Parathyroid adenoma (tissue), 2 donors: ENCODE data around the gene GPR162.

Experiments used
- H2AFZ ChIP-seq: fragments of 300-600 bp; sonication (generic); one replicate; pipeline ENCODE4 v1.7.0; 2017; ENCODE audit warnings: antibody characterized with exemption, mild to moderate bottlenecking
- H3K27ac ChIP-seq: fragments of 300-600 bp; sonication (generic); one replicate; pipeline ENCODE4 v1.7.0; 2017
- H3K27me3 ChIP-seq: fragments of 300-600 bp; sonication (generic); one replicate; pipeline ENCODE4 v1.7.0; 2017; ENCODE audit warnings: low read length; ENCODE audit not compliant: control insufficient read depth, insufficient read depth
- H3K36me3 ChIP-seq: fragments of 300-600 bp; sonication (generic); one replicate; pipeline ENCODE4 v1.7.0; 2017; ENCODE audit warnings: low read length; ENCODE audit not compliant: control insufficient read depth, insufficient read depth
- H3K4me1 ChIP-seq: fragments of 300-600 bp; sonication (generic); one replicate; pipeline ENCODE4 v1.7.0; 2017; ENCODE audit warnings: control low read depth
- H3K4me2 ChIP-seq: fragments of 300-600 bp; sonication (generic); one replicate; pipeline ENCODE4 v1.7.0; 2017; ENCODE audit warnings: low read length
- H3K4me3 ChIP-seq: fragments of 300-600 bp; sonication (generic); one replicate; pipeline ENCODE4 v1.7.0; 2017; ENCODE audit warnings: low read depth, low read length
- H3K79me2 ChIP-seq: fragments of 300-600 bp; sonication (generic); one replicate; pipeline ENCODE4 v1.7.0; 2017; ENCODE audit warnings: control low read depth
- H3K9ac ChIP-seq: fragments of 300-600 bp; sonication (generic); one replicate; pipeline ENCODE4 v1.7.0; 2017; ENCODE audit warnings: mild to moderate bottlenecking
- H3K9me3 ChIP-seq: fragments of 300-600 bp; sonication (generic); one replicate; pipeline ENCODE4 v1.7.0; 2017; ENCODE audit warnings: low read length; ENCODE audit not compliant: control insufficient read depth
- CTCF ChIP-seq: fragments of 300-600 bp; sonication (generic); IDR thresholded peaks from one replicate; pipeline ENCODE4 v1.7.0; 2017; ENCODE audit warnings: antibody characterized with exemption, mild to moderate bottlenecking
- donor health status: primary hyperparathyroidism.

GPR162 gene

GRCh38 chr12:6826734-6827436 lies 5.3 kb downstream of the GPR162 start:
- Histone ChIP-seq H3K27me3 (no peaks in the 10 kb centered on the region), H3K9ac (no peak overlapping the region), H3K27ac (no peak overlapping the region), H3K4me3 (no peak overlapping the region), H2AFZ (peak overlapping the region; percentile 7), H3K4me1 (peaks cover 19% of the 10 kb centered on the region), H3K4me2 (peak overlapping the region; percentile 9), H3K9me3 (no peaks in the 10 kb centered on the region), H3K36me3 (no peaks in the 10 kb centered on the region), H3K79me2 (no peaks in the 10 kb centered on the region)
- TF ChIP-seq CTCF, result no peak

GRCh38 chr12:6827437-6827911 lies 5.9 kb downstream of the GPR162 start:
- Histone ChIP-seq H3K9me3 (no peaks in the 10 kb centered on the region), H3K27ac (no peak overlapping the region), H3K36me3 (no peaks in the 10 kb centered on the region), H2AFZ (peak overlapping the region; percentile 7), H3K9ac (no peak overlapping the region), H3K4me1 (peaks cover 16% of the 10 kb centered on the region), H3K4me3 (no peak overlapping the region), H3K4me2 (peak overlapping the region; percentile 9), H3K79me2 (no peaks in the 10 kb centered on the region), H3K27me3 (no peaks in the 10 kb centered on the region)
- no peak for TF ChIP-seq CTCF

GRCh38 chr12:6827982-6828780 lies 6.6 kb downstream of the GPR162 start, which contains the start of gene P3H3:
TSS of gene P3H3 (plus strand) at chr12:6828407. CDS start at chr12:6828441, 34 bp downstream.
- Histone ChIP-seq H3K4me2 (peak within 1 kb of the TSS; percentile 99), H3K27me3 (no peaks in the 10 kb centered on the region), H3K79me2 (no peaks in the 10 kb centered on the region), H3K4me1 (peaks cover 13% of the 10 kb centered on the region), H2AFZ (peak within 1 kb of the TSS; percentile 95), H3K9me3 (no peaks in the 10 kb centered on the region), H3K9ac (peak within 1 kb of the TSS; percentile 96), H3K36me3 (no peaks in the 10 kb centered on the region), H3K27ac (peak within 1 kb of the TSS; percentile 77), H3K4me3 (peak within 1 kb of the TSS; percentile 83)
- TF ChIP-seq CTCF, result no peak

GRCh38 chr12:6828781-6829535 lies 7.3 kb downstream of the GPR162 start:
- Histone ChIP-seq H3K27ac (peak overlapping the region; percentile 77), H3K79me2 (no peaks in the 10 kb centered on the region), H3K9ac (peak overlapping the region; percentile 96), H3K27me3 (no peaks in the 10 kb centered on the region), H2AFZ (peak overlapping the region; percentile 95), H3K4me2 (peak overlapping the region; percentile 99), H3K4me1 (peaks cover 13% of the 10 kb centered on the region), H3K9me3 (no peaks in the 10 kb centered on the region), H3K4me3 (peak overlapping the region; percentile 83), H3K36me3 (no peaks in the 10 kb centered on the region)
- TF ChIP-seq CTCF, result no peak
